ENCODE results near the gene PRELID3B. TPM values are rescaled to one million over a fixed set of nuclear protein-coding genes. Genes with fewer than 3 reads are reported as not detected.

The PRELID3B gene
- total and polyA plus RNA-seq, 2 of the 13 experiments (the other 11 are each of a cell fraction or from before 2014, with no cell fraction given) = 23.3 to 42.6 TPM

DNA sequence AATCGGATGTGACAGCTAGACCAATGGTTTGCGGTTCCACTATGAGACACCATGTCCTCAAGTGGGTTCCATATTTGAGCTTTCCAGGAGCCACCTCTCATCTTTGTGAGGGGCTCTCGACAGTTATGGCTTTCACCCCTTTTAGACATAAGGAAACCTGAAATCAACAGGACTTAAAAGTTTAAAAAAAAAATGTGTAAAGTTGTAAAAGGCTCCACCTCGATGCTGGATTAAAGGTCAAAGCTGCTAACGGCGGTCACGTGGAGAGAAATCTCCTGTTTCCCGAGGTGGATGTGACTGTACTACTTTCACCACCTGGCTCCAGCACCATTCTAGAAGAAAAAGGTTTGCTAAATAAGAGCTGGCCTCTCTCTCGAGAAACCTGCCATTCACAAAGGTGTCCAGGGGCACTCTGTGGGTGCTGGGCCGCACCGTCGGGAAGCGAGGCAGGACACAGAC is 11.0 kb downstream of the PRELID3B start (continued):
- TF ChIP-seq PITX1 (CRISPR knock-in tag; IDR thresholded peaks at IDR 0.05) = 0 out of 2 replicates have a peak, but pooled peaks have one; percentile 1
- TF ChIP-seq SMAD1 (CRISPR knock-in tag; IDR thresholded peaks at IDR 0.05; ENCODE audit: borderline replicate concordance, low read depth) = no peak
- TF ChIP-seq FOXA3 (CRISPR knock-in tag; IDR thresholded peaks at IDR 0.05) = no peak
- no peak for TF ChIP-seq GLI4 (CRISPR knock-in tag; IDR thresholded peaks at IDR 0.05; ENCODE audit: borderline replicate concordance)
- peak; percentile 70; the same call in 1 of the 2 replicates for TF ChIP-seq NAIF1 (CRISPR knock-in tag; IDR thresholded peaks at IDR 0.05; ENCODE audit: borderline replicate concordance)
- no peak for TF ChIP-seq RARG (CRISPR knock-in tag; IDR thresholded peaks at IDR 0.05; ENCODE audit: low read depth)
- TF ChIP-seq SMYD3 (CRISPR knock-in tag; IDR thresholded peaks at IDR 0.05) = no peak
- no peak for TF ChIP-seq HOXA5 (CRISPR knock-in tag; IDR thresholded peaks at IDR 0.05)
- TF ChIP-seq HINFP (CRISPR knock-in tag; IDR thresholded peaks at IDR 0.05; ENCODE audit: low read depth) = 0 out of 2 replicates have a peak, but pooled peaks have one; percentile 65
- TF ChIP-seq AFF4 (CRISPR knock-in tag; IDR thresholded peaks at IDR 0.05) = 0 out of 2 replicates have a peak, but pooled peaks have one; percentile 90
- TF ChIP-seq NCOA2 (CRISPR knock-in tag; IDR thresholded peaks at IDR 0.05) = no peak
- peak; percentile 2; the same call in 1 of the 2 replicates for TF ChIP-seq NFE2L2 (IDR thresholded peaks at IDR 0.05; ENCODE audit: low read length)
- TF ChIP-seq ZZZ3 (CRISPR knock-in tag; IDR thresholded peaks at IDR 0.05; ENCODE audit: borderline replicate concordance) = 0 out of 2 replicates have a peak, but pooled peaks have one; percentile 12
- TF ChIP-seq ETS1 (CRISPR knock-in tag; IDR thresholded peaks at IDR 0.05) = no peak
- no peak for TF ChIP-seq PRDM4 (CRISPR knock-in tag; IDR thresholded peaks at IDR 0.05; ENCODE audit: borderline replicate concordance)
- TF ChIP-seq, protein P1, sequence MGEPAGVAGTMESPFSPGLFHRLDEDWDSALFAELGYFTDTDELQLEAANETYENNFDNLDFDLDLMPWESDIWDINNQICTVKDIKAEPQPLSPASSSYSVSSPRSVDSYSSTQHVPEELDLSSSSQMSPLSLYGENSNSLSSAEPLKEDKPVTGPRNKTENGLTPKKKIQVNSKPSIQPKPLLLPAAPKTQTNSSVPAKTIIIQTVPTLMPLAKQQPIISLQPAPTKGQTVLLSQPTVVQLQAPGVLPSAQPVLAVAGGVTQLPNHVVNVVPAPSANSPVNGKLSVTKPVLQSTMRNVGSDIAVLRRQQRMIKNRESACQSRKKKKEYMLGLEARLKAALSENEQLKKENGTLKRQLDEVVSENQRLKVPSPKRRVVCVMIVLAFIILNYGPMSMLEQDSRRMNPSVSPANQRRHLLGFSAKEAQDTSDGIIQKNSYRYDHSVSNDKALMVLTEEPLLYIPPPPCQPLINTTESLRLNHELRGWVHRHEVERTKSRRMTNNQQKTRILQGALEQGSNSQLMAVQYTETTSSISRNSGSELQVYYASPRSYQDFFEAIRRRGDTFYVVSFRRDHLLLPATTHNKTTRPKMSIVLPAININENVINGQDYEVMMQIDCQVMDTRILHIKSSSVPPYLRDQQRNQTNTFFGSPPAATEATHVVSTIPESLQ (CRISPR knock-in tag; conservative IDR thresholded peaks at IDR 0.05) = 0 out of 2 replicates have a peak, but pooled peaks have one; percentile 24
- peak; percentile 25; the same call in 1 of the 2 replicates for TF ChIP-seq THYN1 (CRISPR knock-in tag; IDR thresholded peaks at IDR 0.05; ENCODE audit: borderline replicate concordance, low read depth)

Measured in HepG2 (cell line).